Jurkat, Clone E6-1 (cell line): ENCODE data around the gene TRPC3.
A peak's percentile ranks its signal among the peaks of the same experiment; 100 is the strongest.
"Not testable (repeated sequence)": the region's sequence is repeated elsewhere in the genome, so short reads cannot be mapped to it uniquely, and the experiment has no call there.

Experiments
- DNase-seq: peaks from one replicate; pipeline ENCODE4 v3.0.0-alpha.2; 2011; ENCODE audit warnings: low read depth, low spot score
- H3K4me3 ChIP-seq: 2 replicates; pipeline ENCODE4 v1.5.1; 2011; ENCODE audit warnings: mild to moderate bottlenecking, low read length, control low read depth, moderate library complexity

TRPC3 gene

GRCh38 chr4:121950680-121951520 is 960 bp downstream of the TRPC3 start:
- no peak for DNase-seq
- H3K4me3 ChIP-seq: peak overlapping the region; percentile 37

GRCh38 chr4:121950212-121950679 is 1.6 kb downstream of the TRPC3 start:
- H3K4me3 ChIP-seq: peak overlapping the region; percentile 37
- DNase-seq: peak; percentile 40

- no peak overlapping the region for H3K4me3 ChIP-seq
- no peak for DNase-seq
Observed at GRCh38 chr4:121946644-121947043, 5.2 kb downstream of the TRPC3 start.

GRCh38 chr4:121943941-121944340 is 7.9 kb downstream of the TRPC3 start:
- no peak for DNase-seq

GRCh38 chr4:121939690-121940089 is 12.2 kb downstream of the TRPC3 start:
- H3K4me3 ChIP-seq: no peak overlapping the region
- DNase-seq: no peak

More at GRCh38 chr4:121943941-121944340, 7.9 kb downstream of the TRPC3 start:
- H3K4me3 ChIP-seq: no peak overlapping the region

- no peak for DNase-seq
- H3K4me3 ChIP-seq: no peak overlapping the region
Observed at GRCh38 chr4:121938282-121939092, 13.4 kb downstream of the TRPC3 start.

GRCh38 chr4:121936101-121936500 is 15.8 kb downstream of the TRPC3 start:
- H3K4me3 ChIP-seq: no peak overlapping the region
- DNase-seq: no peak

- no peak overlapping the region for H3K4me3 ChIP-seq
- no peak for DNase-seq
Observed at GRCh38 chr4:121934635-121935034, 17.2 kb downstream of the TRPC3 start.

GRCh38 chr4:121932212-121932974 is 19.5 kb downstream of the TRPC3 start:
- DNase-seq: no peak
- no peak overlapping the region for H3K4me3 ChIP-seq

- no peak overlapping the region for H3K4me3 ChIP-seq
- DNase-seq: no peak
Observed at GRCh38 chr4:121930304-121930703, 21.6 kb downstream of the TRPC3 start.

GRCh38 chr4:121927948-121928347 is 23.9 kb downstream of the TRPC3 start:
- no peak for DNase-seq
- no peak overlapping the region for H3K4me3 ChIP-seq

GRCh38 chr4:121926490-121926889 is 25.4 kb downstream of the TRPC3 start:
- not testable (repeated sequence) for DNase-seq, H3K4me3 ChIP-seq

- H3K4me3 ChIP-seq: no peak overlapping the region
- no peak for DNase-seq
Observed at GRCh38 chr4:121923306-121923705, 28.6 kb downstream of the TRPC3 start.

GRCh38 chr4:121913667-121914066 is 38.2 kb downstream of the TRPC3 start:
- H3K4me3 ChIP-seq: no peak overlapping the region
- no peak for DNase-seq

GRCh38 chr4:121908346-121908745 is 43.5 kb downstream of the TRPC3 start:
- no peak for DNase-seq

GRCh38 chr4:121900132-121900983 is 51.5 kb downstream of the TRPC3 start:
- peak; percentile 52 for DNase-seq
- no peak overlapping the region for H3K4me3 ChIP-seq

More at GRCh38 chr4:121908346-121908745, 43.5 kb downstream of the TRPC3 start:
- no peak overlapping the region for H3K4me3 ChIP-seq

- H3K4me3 ChIP-seq: no peak overlapping the region
- no peak for DNase-seq
Observed at GRCh38 chr4:121898150-121898549, 53.7 kb downstream of the TRPC3 start.

- no peak for DNase-seq
Observed at GRCh38 chr4:121888134-121888533, 63.7 kb downstream of the TRPC3 start.

More at GRCh38 chr4:121888134-121888533, 63.7 kb downstream of the TRPC3 start:
- H3K4me3 ChIP-seq: no peak overlapping the region
